Right lobe of liver (tissue), 6 donors: ENCODE results near the gene SEC14L1. TPM values are rescaled to one million over a fixed set of nuclear protein-coding genes. Genes with fewer than 3 reads are reported as not detected.

Experiments
- ATAC-seq, 4 donors: fragments of 200-7000 bp; cut with Tn5 transposase; one replicate each; pipeline ENCODE4 v1.9.1; 2020; ENCODE audit warnings: mild to moderate bottlenecking in 4 of 4, moderate library complexity in 4 of 4
- DNase-seq, 3 donors: peaks; one replicate each; pipeline ENCODE4 v3.0.0-alpha.2; 2020
- H3K27ac ChIP-seq, 3 donors: fragments of 200-600 bp; one replicate each; pipeline ENCODE4 v1.8.0; 2022
- H3K27me3 ChIP-seq, 2 donors: fragments of 200-600 bp; one replicate each; pipeline ENCODE4 v1.8.0; 2022
- H3K36me3 ChIP-seq, 4 donors: fragments of 200-600 bp; sonication (generic) in 1 of 4; one replicate each; pipeline versions ENCODE4 v1.5.1 to v1.8.0; 2017 to 2022; ENCODE audit warnings: control low read depth in 1 of 4
- H3K4me1 ChIP-seq, 4 donors: fragments of 200-600 bp; sonication (generic) in 1 of 4; one replicate each; pipeline versions ENCODE4 v1.5.1 to v1.8.0; 2017 to 2022; ENCODE audit warnings: control low read depth in 1 of 4
- H3K4me3 ChIP-seq, 3 donors: fragments of 200-600 bp; one replicate each; pipeline ENCODE4 v1.8.0; 2022
- H3K9me3 ChIP-seq, 4 donors: fragments of 200-600 bp; sonication (generic) in 1 of 4; one replicate each; pipeline versions ENCODE4 v1.5.1 to v1.8.0; 2017 to 2022; ENCODE audit warnings: control low read depth in 1 of 4
- POLR2A ChIP-seq: fragments of 450-650 bp; IDR thresholded peaks from one replicate; pipeline ENCODE4 v1.6.1; 2017; ENCODE audit warnings: antibody characterized with exemption, mild to moderate bottlenecking
- WGBS: methylation state at CpG from one replicate; pipeline ENCODE4 v1.1.6; 2018; ENCODE audit warnings: low coverage, low lambda C conversion rate; ENCODE audit not compliant: insufficient coverage; ENCODE audit errors: missing lambda C conversion rate; 5-methylcytosine and 5-hydroxymethylcytosine counted together
- intact Hi-C, 2 donors: fragments of 100-400 bp; cut with DNase I; formaldehyde crosslinking; loops; one replicate each; pipeline versions ENCODE4 v1.11.2 to v1.14.1; 2022
- small RNA-seq, 2 experiments: library from RNA; depleted of rRNA; stranded (forward); fragments of <200 nt; gene quantifications; one replicate each; pipeline ENCODE3, GENCODE V24; 2016
- total RNA-seq, 6 experiments: library from RNA; depleted of rRNA in 2 of 6; stranded (reverse); fragments of >200 nt in 2 of 6; fragmentation: NEBNext Ultra II Directional in 3 of 6; extraction: Animal tissue kit (Norgen Biotek cat#: 25700) in 3 of 6; gene quantifications; one replicate each; pipeline versions ENCODE4 v1.1.0 to v1.2.4, GENCODE V29; 2016 to 2023
- TF ChIP-seq, protein P1 (sequence below), 4 donors: fragments of 200-600 bp in 3 of 4; fragments of 450-650 bp in 1 of 4; IDR thresholded peaks; one replicate each; pipeline versions ENCODE4 v1.5.1 to v1.8.0; 2016 to 2022; ENCODE audit warnings: antibody characterized with exemption in 4 of 4, mild to moderate bottlenecking in 2 of 4
- donor health status: DM: no; HTN: yes; CAD: no.
- donor health status: DM: no; HTN: no; CAD: no.
- donor health status: DM: no; HTN: no; CAD: no.
- donor health status: DM: no; HTN: yes; CAD: no.
- donor health status: DM: no; HTN: yes; CAD: no.

Gene SEC14L1
- total RNA-seq, 6 experiments from 2014 or later, result 21.5 to 44.4 (median 24.9) TPM

DNA sequence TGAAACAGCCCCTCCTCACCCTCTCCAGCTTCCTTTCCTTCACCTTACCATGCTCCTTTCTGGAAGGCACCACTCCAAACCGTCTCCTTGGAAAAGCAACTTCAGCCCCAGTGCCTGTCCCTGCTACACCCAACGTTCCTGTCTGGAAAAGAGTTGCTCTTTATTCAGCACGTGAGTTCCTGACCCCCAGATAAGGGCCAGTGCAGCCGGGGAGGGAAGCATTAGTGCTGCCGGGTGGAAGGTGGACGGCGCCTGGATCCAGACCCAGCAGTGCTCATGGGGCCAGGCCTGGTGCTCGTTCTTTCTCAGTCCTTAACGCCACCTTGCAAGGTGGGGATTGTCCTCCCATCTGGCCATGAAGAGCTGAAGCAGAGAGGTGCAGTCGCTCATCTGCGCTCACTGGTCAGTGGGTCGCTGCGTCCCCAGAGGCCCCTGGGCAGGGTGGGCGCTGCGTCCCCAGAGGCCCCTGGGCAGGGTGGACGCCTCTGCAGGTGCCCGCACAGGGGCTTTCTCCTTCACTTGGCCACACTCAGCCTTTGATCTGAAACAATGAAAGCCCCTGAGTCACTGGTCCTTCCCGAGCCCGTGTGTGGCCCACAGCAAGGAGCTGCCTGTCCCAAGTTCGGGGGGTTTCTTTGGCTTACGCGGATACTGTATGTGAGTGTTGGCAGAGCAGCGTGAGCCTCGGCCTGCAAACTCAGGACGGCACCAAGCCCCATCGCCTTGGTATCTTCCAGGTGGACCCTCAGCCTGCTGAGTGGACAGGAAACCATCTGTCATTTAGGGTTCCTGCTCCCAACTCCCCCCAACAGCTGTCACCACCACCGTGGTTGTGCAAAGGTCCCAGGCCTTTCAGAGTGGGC is 117.1 kb downstream of the SEC14L1 start:
- TF ChIP-seq, protein P1, sequence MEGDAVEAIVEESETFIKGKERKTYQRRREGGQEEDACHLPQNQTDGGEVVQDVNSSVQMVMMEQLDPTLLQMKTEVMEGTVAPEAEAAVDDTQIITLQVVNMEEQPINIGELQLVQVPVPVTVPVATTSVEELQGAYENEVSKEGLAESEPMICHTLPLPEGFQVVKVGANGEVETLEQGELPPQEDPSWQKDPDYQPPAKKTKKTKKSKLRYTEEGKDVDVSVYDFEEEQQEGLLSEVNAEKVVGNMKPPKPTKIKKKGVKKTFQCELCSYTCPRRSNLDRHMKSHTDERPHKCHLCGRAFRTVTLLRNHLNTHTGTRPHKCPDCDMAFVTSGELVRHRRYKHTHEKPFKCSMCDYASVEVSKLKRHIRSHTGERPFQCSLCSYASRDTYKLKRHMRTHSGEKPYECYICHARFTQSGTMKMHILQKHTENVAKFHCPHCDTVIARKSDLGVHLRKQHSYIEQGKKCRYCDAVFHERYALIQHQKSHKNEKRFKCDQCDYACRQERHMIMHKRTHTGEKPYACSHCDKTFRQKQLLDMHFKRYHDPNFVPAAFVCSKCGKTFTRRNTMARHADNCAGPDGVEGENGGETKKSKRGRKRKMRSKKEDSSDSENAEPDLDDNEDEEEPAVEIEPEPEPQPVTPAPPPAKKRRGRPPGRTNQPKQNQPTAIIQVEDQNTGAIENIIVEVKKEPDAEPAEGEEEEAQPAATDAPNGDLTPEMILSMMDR (IDR thresholded peaks at IDR 0.05), result no peak
- no peak for TF ChIP-seq POLR2A
- H3K4me3 ChIP-seq, result no peak overlapping the region
- 21% methylated on average over 5 of the region's 27 CpGs for WGBS
- DNase-seq, result no peak
- H3K9me3 ChIP-seq, result no peaks in the 10 kb centered on the region
- intact Hi-C loops, result loop anchor here (5.0 to 10.0 kb wide), 2 partner anchors 181 to 383 kb away; no protein-coding TSS in a partner anchor
- no peaks in the 10 kb centered on the region for H3K36me3 ChIP-seq
- no peaks in the 10 kb centered on the region for H3K27me3 ChIP-seq
- no peaks in the 10 kb centered on the region for H3K4me1 ChIP-seq
- H3K27ac ChIP-seq, result no peak overlapping the region
- ATAC-seq, result no peak

GRCh38 chr17:77258638-77259037 is 117.9 kb downstream of the SEC14L1 start:
- WGBS, result 83% methylated on average over 9 of the region's 12 CpGs
- Histone ChIP-seq H3K4me3 (no peak overlapping the region), H3K27me3 (no peaks in the 10 kb centered on the region), H3K27ac (no peak overlapping the region), H3K36me3 (no peaks in the 10 kb centered on the region), H3K4me1 (no peaks in the 10 kb centered on the region), H3K9me3 (no peaks in the 10 kb centered on the region)
- intact Hi-C loops, result loop anchor here (5.0 to 10.0 kb wide), 2 partner anchors 181 to 384 kb away; no protein-coding TSS in a partner anchor
- DNase-seq (no peak), ATAC-seq (no peak)
- no peak for TF ChIP-seq POLR2A
- TF ChIP-seq, protein P1 (IDR thresholded peaks at IDR 0.05), result no peak

DNA sequence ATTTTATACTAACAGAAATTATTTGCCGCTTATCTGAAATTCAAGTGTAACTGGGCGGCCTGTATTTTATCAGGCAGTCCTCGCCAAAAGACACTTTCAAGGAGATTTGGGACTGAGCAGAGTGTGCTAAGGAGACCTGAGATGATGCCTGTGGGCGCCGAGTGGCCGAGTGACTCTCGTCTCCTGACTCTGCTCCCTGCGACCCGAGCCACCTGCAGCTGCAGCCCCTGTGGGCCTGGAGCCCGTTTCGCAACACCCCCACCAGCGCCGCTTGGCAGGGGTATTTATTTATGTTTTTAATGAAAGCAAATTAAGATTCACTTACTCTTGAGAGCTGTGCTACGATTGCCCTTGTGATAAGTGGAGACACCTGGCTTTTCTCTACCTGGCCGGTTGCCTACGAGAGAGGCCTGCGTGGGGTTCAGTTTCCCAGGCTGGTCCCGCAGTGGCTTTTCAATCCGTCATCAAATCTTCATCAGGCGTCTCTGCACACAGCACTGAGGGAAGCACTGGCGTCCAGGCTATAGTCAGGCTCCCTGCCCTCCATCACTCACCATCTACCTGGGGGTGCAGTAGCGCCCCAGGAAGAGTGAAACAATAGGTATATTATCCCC is 124.0 kb downstream of the SEC14L1 start:
- no peaks in the 10 kb centered on the region for H3K36me3 ChIP-seq
- H3K4me3 ChIP-seq, result no peak overlapping the region
- H3K27me3 ChIP-seq, result no peaks in the 10 kb centered on the region
- no peak for DNase-seq
- intact Hi-C loops, result no loop called here
- no peak overlapping the region for H3K27ac ChIP-seq
- 59% methylated on average over 17 of the region's 22 CpGs for WGBS
- H3K4me1 ChIP-seq, result no peaks in the 10 kb centered on the region
- ATAC-seq, result no peak
- H3K9me3 ChIP-seq, result no peaks in the 10 kb centered on the region
- TF ChIP-seq, protein P1 (IDR thresholded peaks at IDR 0.05), result no peak
- no peak for TF ChIP-seq POLR2A

GRCh38 chr17:77266213-77266612 is 125.4 kb downstream of the SEC14L1 start:
- ATAC-seq (peak in 1 of 4 donors; percentile 43), DNase-seq (no peak)
- no peak overlapping the region for H3K27ac ChIP-seq
- no peak overlapping the region for H3K4me3 ChIP-seq
- no peak for TF ChIP-seq POLR2A
- TF ChIP-seq, protein P1 (IDR thresholded peaks at IDR 0.05), result no peak
- 63% methylated on average over 2 of the region's 4 CpGs for WGBS
- H3K9me3 ChIP-seq, result no peaks in the 10 kb centered on the region
- intact Hi-C loops, result no loop called here
- no peaks in the 10 kb centered on the region for H3K27me3 ChIP-seq
- no peaks in the 10 kb centered on the region for H3K36me3 ChIP-seq
- no peaks in the 10 kb centered on the region for H3K4me1 ChIP-seq

Small RNAs within 50 kb of the gene (small RNA-seq; reads per million reads assigned to genes)
- gene RNU4-47P, result 0.10 to 0.13 reads per million in 2 experiments
